GM18517 (cell line): ENCODE measurements around the gene TBC1D10A.
"Not testable (repeated sequence)": the region's sequence is repeated elsewhere in the genome, so short reads cannot be mapped to it uniquely, and the experiment has no call there.

Experiments used
- ATAC-seq: cut with Tn5 transposase; IDR thresholded peaks from one replicate; pipeline ENCODE4 v1.9.1; 2021; ENCODE audit warnings: mild to moderate bottlenecking, moderate library complexity; ENCODE audit not compliant: unreplicated experiment

The TBC1D10A gene

DNA sequence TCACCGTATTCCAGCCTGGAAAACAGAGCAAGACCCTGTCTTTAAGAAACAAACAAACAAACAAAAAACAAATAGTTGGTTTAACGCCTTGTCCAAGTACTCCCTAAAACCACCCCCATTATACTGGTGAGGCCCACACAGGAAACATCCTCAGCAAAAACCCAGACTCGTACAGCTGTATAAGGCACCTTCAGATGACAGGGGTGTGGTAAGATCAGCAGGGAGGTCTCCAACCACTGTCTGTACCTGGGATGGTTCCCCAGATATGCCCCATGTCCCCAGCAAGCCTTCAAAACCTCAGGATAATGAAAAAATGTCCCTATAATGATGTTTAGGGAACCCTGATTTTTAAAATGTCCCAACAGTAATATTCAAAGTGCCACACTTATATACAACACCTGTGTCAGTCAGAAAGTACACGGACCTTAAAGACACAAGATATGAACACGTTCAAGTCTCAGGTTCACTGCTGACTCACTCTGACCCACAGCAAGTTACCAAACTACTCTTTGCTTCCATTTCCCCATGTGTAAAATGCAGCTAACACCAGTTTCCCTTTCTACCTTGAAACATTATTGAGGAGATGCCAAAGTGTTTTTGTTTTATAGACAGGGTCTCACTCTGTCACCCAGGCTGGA, 20.6 kb upstream of the TBC1D10A start:
- ATAC-seq = no peak

GRCh38 chr22:30344447-30345200, 17.9 kb upstream of the TBC1D10A start:
- no peak for ATAC-seq

DNA sequence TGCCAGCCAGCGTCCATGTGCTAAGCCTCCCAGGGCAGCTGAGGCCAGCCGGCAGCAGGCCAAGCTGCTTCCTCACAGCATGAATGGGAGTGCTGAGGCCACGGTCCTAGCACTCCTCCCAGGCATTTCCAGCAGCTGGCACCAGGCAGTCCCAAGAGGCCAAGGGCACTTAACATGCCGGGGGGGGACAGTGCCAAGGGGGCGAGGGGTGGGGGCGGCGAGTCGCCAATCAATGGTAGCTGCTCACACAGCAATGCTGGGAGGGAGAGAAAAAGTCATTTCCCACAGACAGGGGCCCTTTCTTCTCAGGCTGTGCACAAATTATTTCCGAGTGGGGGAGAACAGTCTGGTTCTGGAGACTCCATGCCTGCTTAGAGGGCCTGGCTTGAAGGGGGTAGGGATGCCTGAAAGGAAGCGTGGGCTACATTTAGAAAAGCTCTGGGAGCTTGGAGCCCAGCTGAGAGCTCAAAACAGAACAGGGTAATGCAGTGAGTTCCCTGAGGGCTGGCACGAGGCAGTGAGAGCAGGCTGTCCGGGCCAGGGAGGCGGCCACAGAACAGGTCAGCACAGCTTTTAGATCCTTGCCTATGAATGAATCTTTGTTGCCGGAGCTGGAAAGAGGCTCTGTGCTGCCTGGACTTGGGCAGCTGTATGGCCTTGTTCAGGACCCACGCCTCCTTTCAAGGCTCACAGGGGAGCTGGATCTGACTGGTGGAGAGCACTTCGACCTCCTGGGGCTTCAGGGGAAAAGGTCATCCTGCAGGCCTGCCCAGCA, 14.4 kb upstream of the TBC1D10A start:
- no peak for ATAC-seq

DNA sequence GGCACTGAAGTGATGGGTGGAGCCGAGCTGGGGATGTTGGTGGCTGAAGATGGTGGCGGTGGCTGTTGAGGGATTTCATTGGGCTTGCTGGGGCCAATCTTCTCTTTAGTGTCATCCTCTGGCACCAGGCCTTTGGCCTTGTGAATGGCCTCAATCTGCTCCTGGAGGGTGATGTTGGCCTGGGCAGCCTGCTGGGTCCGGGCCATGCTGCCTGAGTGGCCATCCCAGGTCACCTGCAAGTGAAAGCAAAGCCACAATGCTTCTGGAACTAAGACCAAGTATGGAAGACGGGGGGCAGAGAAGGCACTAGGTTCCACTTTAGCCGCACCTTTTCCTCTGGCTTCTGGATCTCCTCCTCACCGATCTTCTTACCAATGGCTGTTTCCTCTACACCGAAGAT, 12.1 kb upstream of the TBC1D10A start:
- ATAC-seq = no peak

GRCh38 chr22:30338341-30338740, 11.6 kb upstream of the TBC1D10A start:
- ATAC-seq = not testable (repeated sequence)

GRCh38 chr22:30337461-30337778, 10.7 kb upstream of the TBC1D10A start:
- no peak for ATAC-seq

GRCh38 chr22:30336752-30337460, 10.2 kb upstream of the TBC1D10A start:
- no peak for ATAC-seq

DNA sequence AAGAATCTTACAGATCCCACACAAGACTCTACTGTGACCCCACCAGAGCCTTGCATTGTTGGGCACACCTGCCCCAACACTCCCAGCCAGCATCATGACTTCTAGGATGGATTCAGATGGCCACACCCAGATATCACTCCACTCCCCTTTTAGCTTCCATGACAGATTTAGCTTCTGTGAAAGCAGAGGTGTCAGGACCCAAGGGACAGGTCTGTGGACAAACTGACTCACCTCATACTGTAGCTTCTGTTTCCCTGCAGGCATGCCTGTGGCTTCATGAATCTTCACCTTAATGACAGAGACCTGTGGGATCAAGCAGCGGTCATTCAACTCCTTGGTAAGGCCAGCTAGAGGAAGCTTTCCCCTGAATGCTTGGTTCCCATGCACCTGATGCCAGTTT, 8.5 kb upstream of the TBC1D10A start:
- no peak for ATAC-seq

DNA sequence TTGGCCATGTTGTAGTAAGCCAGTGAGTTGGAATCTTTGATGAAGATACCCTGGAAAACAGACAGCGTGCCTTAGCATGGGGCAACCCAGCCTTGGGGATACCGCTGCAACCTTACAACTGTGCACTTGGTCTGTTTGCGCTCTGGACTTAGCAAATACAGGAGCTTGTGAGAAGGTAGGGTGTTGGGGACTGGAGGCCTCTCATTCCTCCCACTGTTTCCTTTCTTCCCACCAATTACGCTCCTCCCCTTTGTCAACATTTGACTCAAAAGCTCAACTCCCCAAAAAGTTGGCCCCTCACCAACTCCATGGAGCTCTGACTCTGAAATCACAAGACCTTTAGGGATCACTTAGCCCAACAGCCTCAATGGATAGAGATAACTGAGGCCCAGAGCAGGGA, 7.9 kb upstream of the TBC1D10A start:
- no peak for ATAC-seq

DNA sequence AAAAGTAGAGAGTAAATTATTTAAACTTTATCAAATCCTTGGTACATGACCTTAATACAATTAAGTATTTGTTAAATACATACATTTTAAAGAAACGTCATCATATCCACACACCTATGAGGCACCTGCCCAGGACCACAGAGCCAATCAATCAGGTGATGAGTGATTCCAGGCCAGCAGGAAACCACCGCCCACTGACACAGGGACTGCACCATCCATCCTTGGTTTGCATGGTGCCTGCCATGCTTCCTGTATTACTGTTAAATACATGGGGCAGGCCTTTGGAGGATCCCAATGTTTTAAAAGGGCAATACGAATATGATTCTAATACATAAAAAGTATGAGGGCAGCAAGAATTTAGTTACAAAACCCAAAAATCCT, 7.0 kb upstream of the TBC1D10A start:
- no peak for ATAC-seq

DNA sequence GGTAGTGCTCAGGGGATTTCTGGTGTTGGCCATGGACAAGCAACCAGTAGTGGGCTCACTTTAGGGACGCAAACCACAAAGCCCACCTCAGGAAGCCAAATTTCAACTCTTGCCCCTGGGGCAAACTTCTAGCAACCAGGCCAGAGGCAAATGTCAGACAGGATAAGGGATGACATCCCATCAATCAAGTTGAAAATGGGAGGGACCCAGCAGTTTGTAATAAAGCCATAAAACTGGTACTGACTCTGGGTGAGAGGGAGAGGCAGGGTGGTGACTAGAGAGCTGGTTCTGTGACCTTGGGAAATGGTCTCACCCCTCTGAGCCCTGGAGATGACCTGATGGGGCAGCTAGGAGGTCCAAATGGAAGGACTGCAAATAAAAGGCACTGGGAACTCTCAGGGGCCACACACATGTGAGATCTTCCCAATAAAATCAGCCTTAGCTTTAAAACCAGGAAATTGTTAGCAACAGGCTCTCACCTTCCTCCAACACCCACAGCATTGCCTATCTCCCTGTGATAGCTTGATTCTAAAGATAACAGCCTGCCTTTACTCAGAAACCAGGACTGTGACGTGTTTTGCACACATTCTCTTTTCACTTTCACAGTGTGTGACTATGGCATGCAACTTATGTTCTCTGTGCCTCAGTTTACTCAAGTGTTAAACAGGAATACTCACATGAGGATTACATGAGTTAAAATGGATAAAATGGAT, 6.4 kb upstream of the TBC1D10A start:
- ATAC-seq = no peak

DNA sequence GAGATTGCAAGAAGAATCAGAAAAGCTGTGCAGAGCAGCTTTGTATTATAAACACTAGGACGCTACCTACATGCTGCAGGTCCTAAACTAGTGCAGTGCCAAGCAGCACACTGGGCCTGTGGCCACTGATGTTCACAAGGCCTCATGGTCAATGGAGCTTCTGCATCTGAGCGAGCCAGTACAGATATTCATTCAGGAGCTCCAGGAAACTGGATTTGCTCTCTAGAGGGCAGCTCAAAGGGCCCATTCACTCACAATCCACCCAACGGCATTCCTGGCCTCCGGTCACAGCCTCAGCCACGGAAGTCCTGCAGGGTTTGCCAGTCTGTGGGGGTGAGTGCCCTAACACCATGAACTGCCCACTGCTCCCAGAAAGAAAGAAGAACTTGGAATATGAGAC, 5.8 kb upstream of the TBC1D10A start:
- ATAC-seq = no peak

GRCh38 chr22:30328466-30329049, 1.8 kb upstream of the TBC1D10A start:
- ATAC-seq = no peak

- no peak for ATAC-seq
These were observed 1.2 kb upstream of the TBC1D10A start for GRCh38 chr22:30327864-30328345.

DNA sequence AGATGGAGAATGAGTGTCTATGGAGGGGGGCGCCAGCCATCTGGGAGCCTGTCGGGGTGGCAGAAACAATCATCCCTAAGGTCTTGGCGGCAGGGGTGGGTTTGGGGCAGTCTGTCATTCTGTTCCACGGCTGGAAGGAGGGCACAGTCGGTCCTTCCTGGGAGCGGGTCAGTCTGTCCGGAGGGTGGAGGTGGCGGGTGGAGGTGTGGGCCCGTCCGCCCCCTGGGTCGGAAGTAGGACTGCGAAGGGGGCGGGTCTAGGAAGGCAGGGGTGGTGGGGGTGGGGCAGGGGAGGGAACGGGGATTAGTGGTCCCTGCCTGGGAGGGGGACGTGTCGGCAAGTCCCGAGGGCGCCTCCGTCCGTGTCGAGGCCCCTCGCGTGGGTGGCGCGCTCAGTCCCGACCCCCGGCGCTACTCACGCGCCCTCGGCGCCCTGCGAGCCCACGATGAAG, 461 bp downstream of the TBC1D10A start:
- peak; percentile 9 for ATAC-seq

GRCh38 chr22:30325724-30326254, 952 bp downstream of the TBC1D10A start:
- ATAC-seq = no peak

DNA sequence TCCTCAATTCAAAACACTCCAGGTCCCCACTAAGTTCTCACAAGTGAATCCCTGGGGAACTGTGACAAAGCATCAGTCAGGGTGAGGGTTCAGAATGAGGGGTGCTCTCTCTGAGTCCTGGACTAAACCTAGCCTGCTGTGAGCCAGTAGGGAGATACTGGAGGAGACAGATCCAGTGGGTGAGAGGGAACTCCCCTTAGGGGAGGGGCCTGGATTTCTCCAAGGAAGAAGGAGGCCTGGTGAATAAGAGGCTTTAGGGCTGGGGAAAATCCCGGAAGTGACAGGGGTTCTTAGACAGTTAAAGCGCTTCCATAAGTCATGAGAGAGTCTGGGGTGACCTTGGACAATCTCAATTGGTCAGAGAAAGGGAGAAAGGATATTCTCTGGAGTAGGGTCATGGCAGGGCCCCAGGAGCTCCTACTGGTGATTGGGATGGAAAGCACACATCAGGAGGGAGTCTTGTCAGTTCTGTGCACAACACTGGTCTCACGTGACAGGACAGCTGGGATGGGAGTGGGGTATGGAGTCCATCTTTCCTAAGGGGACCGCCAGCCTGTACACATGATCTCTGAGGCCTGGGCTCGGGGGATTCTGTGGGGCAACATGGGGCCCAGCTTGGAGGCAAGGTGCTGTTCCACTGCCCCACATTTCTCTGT, 1.5 kb downstream of the TBC1D10A start:
- ATAC-seq = no peak

GRCh38 chr22:30324014-30324730, 2.6 kb downstream of the TBC1D10A start:
- ATAC-seq = no peak

GRCh38 chr22:30323246-30323645, 3.5 kb downstream of the TBC1D10A start:
- no peak for ATAC-seq
